Activated T-cell treated with anti-CD3 and anti-CD28 coated beads, Interleukin-2, amount 50 U/mL, for 72 hours (primary cell): Measurements from ENCODE around the gene SPATA21. TPM values are rescaled to one million over a fixed set of nuclear protein-coding genes. Genes with fewer than 3 reads are reported as not detected.

ENCODE experiments used
- ATAC-seq, 2 donors: fragments of 150-1000 bp; cut with Tn5 transposase; replicated peaks in 1 of 2; 2 replicates each; pipeline ENCODE4 v1.10.0; 2021; ENCODE audit warnings: moderate library complexity in 2 of 2, mild to moderate bottlenecking in 1 of 2
- DNase-seq, 2 donors: peaks; one replicate each; pipeline ENCODE4 v3.0.0; 2021 to 2022; ENCODE audit warnings: mixed read lengths in 1 of 2
- H3K27ac Mint-ChIP-seq: one replicate; pipeline ENCODE4 v1.8.0; 2022; ENCODE audit warnings: mild to moderate bottlenecking, moderate library complexity, mixed read lengths
- H3K27me3 Mint-ChIP-seq: one replicate; pipeline ENCODE4 v1.8.0; 2022; ENCODE audit warnings: low read depth, mixed read lengths
- H3K36me3 Mint-ChIP-seq, 2 donors: one replicate each; pipeline ENCODE4 v1.8.0; 2022; ENCODE audit warnings: mixed read lengths in 2 of 2, mild to moderate bottlenecking in 1 of 2; ENCODE audit not compliant: insufficient read depth in 2 of 2
- H3K4me1 Mint-ChIP-seq: one replicate; pipeline ENCODE4 v1.8.0; 2022; ENCODE audit warnings: low read depth, mixed read lengths
- H3K4me3 Mint-ChIP-seq, 2 donors: one replicate each; pipeline ENCODE4 v1.8.0; 2022; ENCODE audit warnings: mild to moderate bottlenecking in 2 of 2, mixed read lengths in 2 of 2, moderate library complexity in 2 of 2
- H3K9me3 Mint-ChIP-seq, 2 donors: one replicate each; pipeline ENCODE4 v1.8.0; 2022; ENCODE audit warnings: mixed read lengths in 2 of 2
- total RNA-seq, 2 donors: library from RNA; stranded (reverse); gene quantifications; one replicate each; pipeline ENCODE4 v1.2.3, GENCODE V29; 2022

SPATA21 gene
- total RNA-seq, 2 donors from 2014 or later = not detected

DNA sequence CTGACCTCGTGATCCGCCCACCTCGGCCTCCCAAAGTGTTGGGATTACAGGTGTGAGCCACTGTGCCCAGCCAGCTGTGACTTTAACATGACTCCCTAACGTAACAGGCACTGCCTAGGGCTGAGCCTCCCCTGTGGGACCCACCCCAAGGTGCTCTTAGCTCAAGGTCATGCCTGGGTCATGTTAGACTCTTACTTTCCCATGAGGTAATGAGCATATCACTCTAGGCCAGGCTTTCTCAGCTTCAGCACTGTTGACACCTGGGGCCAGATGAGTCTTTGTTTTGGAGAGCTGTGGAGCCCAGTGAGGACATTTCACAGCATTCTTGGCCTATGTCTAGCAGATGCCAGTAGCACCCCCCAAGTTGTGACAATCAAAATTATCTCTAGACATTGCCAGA, 7.8 kb upstream of the SPATA21 start:
- no peak for DNase-seq
- Mint-ChIP-seq H3K36me3 (peaks cover 12 to 26% of the 10 kb centered on the region in 2 donors), H3K27ac (no peak overlapping the region), H3K27me3 (no peaks in the 10 kb centered on the region), H3K9me3 (no peaks in the 10 kb centered on the region), H3K4me1 (peaks cover 46% of the 10 kb centered on the region), H3K4me3 (no peak overlapping the region)
- ATAC-seq = no peak

- no peaks in the 10 kb centered on the region for H3K27me3 Mint-ChIP-seq
- peaks cover 8 to 23% of the 10 kb centered on the region in 2 donors for H3K36me3 Mint-ChIP-seq
- DNase-seq (no peak), ATAC-seq (no peak)
- peaks cover 39% of the 10 kb centered on the region for H3K4me1 Mint-ChIP-seq
- no peak overlapping the region for H3K4me3 Mint-ChIP-seq
- H3K27ac Mint-ChIP-seq = peak overlapping the region; percentile 97
- no peaks in the 10 kb centered on the region for H3K9me3 Mint-ChIP-seq
Measured at GRCh38 chr1:16443975-16444770, 6.9 kb upstream of the SPATA21 start.

DNA sequence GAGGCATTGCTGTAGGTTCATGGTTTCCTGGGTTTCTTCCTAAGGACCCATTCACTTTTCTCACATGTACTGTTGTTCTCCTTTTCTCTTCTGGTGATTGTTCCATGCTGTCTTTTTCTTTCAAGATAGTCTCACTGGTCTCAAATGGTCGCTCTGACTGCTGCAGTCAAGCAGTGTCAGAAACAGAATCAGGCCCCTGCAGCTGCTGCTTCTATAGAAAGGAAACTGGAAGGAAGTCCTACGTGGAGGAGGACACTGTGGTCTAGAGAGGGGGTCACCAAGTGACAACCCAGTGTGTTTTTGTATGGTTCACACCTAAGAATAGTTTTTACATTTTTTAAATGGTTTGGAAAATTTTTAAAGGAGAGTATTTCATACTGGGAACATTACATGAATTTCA, 5.7 kb upstream of the SPATA21 start:
- peaks cover 4 to 17% of the 10 kb centered on the region in 2 donors for H3K36me3 Mint-ChIP-seq
- peaks cover 39% of the 10 kb centered on the region for H3K4me1 Mint-ChIP-seq
- DNase-seq (no peak), ATAC-seq (no peak)
- no peaks in the 10 kb centered on the region for H3K27me3 Mint-ChIP-seq
- H3K4me3 Mint-ChIP-seq = peak overlapping the region; percentile 47 to 98
- H3K27ac Mint-ChIP-seq = peak overlapping the region; percentile 97
- H3K9me3 Mint-ChIP-seq = no peaks in the 10 kb centered on the region

DNA sequence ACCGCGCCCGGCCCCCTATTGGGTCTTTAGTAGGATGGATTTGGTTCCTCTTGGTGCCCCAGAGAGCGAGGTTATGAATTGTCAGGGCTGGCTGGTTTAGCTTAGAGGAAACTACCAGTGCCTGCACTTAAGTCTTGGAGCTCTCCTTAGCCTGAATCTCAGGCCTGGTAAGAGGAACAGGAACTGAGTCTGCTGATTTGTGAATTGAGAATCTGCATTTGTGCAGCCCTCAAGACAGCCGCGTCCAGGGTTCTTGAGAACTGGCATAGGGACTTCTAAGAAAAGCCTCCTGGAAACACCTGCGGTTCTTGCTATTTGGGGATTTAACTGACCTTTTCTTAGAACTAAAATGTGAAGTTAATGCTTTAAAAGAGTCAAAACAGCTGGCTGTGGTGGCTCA, 5.0 kb upstream of the SPATA21 start:
- Mint-ChIP-seq H3K27ac (peak overlapping the region; percentile 97), H3K36me3 (peaks cover 4 to 14% of the 10 kb centered on the region in 2 donors)

DNA sequence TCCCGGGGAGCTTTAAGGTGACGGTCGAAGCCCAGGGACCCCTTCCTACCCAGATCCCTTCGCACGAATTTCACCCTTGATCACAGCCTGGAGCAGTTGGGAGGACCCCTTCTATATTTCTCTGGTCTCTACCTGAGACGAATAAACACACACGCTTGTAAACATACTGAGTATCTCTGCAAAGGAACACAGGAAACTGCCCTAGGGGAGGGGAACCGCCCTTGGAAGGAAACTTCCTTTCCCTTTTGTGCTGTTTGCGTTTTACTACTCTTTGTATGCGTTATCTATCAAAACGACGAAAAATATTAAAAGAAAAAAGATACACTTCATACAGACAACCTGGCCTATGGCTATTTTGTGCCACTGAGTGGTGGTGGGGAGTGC, 4.0 kb upstream of the SPATA21 start:
- Mint-ChIP-seq H3K4me1 (peaks cover 39% of the 10 kb centered on the region), H3K27me3 (no peaks in the 10 kb centered on the region), H3K9me3 (no peaks in the 10 kb centered on the region), H3K36me3 (peaks cover 4 to 14% of the 10 kb centered on the region in 2 donors), H3K27ac (peak overlapping the region; percentile 97), H3K4me3 (peak overlapping the region; percentile 97 to 98)
- no peak for DNase-seq
- peak; percentile 8 to 28 for ATAC-seq

More for the DNA sequence above, 5.0 kb upstream of the SPATA21 start:
- Mint-ChIP-seq H3K9me3 (no peaks in the 10 kb centered on the region), H3K4me3 (peak overlapping the region; percentile 97 to 98), H3K27me3 (no peaks in the 10 kb centered on the region), H3K4me1 (peaks cover 39% of the 10 kb centered on the region)
- ATAC-seq = no peak
- DNase-seq = no peak

- peaks cover 39% of the 10 kb centered on the region for H3K4me1 Mint-ChIP-seq
- peak within 1 kb of the TSS; percentile 97 for H3K27ac Mint-ChIP-seq
Measured at GRCh38 chr1:16440470-16441281, 3.5 kb upstream of the SPATA21 start, which contains the start of gene NECAP2. Gene NECAP2, plus strand, starts transcription at chr1:16440724. Its CDS starts 38 bp downstream, at chr1:16440762.

GRCh38 chr1:16440131-16440469, 2.9 kb upstream of the SPATA21 start:
- ATAC-seq (peak in 1 of 2 donors; percentile 44), DNase-seq (no peak)
- Mint-ChIP-seq H3K27me3 (no peaks in the 10 kb centered on the region), H3K9me3 (no peaks in the 10 kb centered on the region), H3K4me1 (peaks cover 39% of the 10 kb centered on the region), H3K27ac (peak overlapping the region; percentile 86), H3K4me3 (peak overlapping the region; percentile 97 to 98), H3K36me3 (peaks cover 2 to 12% of the 10 kb centered on the region in 2 donors)

More at GRCh38 chr1:16440470-16441281, 3.5 kb upstream of the SPATA21 start, which contains the start of gene NECAP2:
- H3K4me3 Mint-ChIP-seq = peak within 1 kb of the TSS; percentile 97 to 98
- DNase-seq (peak; percentile 96 to 98), ATAC-seq (peak; percentile 93 to 94)
- H3K9me3 Mint-ChIP-seq = no peaks in the 10 kb centered on the region
- no peaks in the 10 kb centered on the region for H3K27me3 Mint-ChIP-seq
- peaks cover 4 to 14% of the 10 kb centered on the region in 2 donors for H3K36me3 Mint-ChIP-seq

DNA sequence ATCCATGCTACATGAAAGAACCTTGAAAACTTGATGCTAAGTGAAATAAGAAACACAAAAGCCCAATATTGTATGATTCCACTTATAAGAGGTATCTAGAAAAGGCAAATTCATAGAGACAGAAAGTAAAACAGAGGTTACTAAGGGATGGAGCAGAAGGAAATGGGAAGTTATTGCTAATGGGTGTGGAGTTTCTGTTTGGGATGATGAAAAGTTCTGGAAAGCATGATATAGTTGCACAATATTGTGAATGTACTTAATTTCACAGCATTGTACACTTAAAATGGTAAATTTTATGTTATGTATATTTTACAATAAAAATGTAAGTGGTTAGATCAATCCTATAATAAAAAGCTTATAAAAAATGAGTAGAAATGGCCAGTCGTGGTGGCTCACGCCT, 1.7 kb upstream of the SPATA21 start:
- peak overlapping the region in 1 of 2 donors; percentile 43 for H3K4me3 Mint-ChIP-seq
- H3K27ac Mint-ChIP-seq = no peak overlapping the region
- H3K36me3 Mint-ChIP-seq = peaks cover 2 to 8% of the 10 kb centered on the region in 2 donors
- no peak for DNase-seq
- H3K9me3 Mint-ChIP-seq = no peaks in the 10 kb centered on the region
- no peaks in the 10 kb centered on the region for H3K27me3 Mint-ChIP-seq
- peaks cover 33% of the 10 kb centered on the region for H3K4me1 Mint-ChIP-seq
- ATAC-seq = no peak

GRCh38 chr1:16438516-16438915, 1.3 kb upstream of the SPATA21 start:
- Mint-ChIP-seq H3K9me3 (no peaks in the 10 kb centered on the region), H3K4me1 (peaks cover 29% of the 10 kb centered on the region), H3K27ac (no peak overlapping the region), H3K4me3 (no peak overlapping the region), H3K36me3 (peaks cover 2 to 7% of the 10 kb centered on the region in 2 donors), H3K27me3 (no peaks in the 10 kb centered on the region)
- no peak for DNase-seq
- no peak for ATAC-seq

GRCh38 chr1:16434501-16434900, 2.7 kb downstream of the SPATA21 start:
- H3K27ac Mint-ChIP-seq = no peak overlapping the region
- peaks cover 5% of the 10 kb centered on the region for H3K4me1 Mint-ChIP-seq
- H3K27me3 Mint-ChIP-seq = peaks cover 12% of the 10 kb centered on the region
- H3K4me3 Mint-ChIP-seq = no peak overlapping the region
- no peaks in the 10 kb centered on the region for H3K36me3 Mint-ChIP-seq
- H3K9me3 Mint-ChIP-seq = no peaks in the 10 kb centered on the region
- ATAC-seq = peak; percentile 36 to 39
- DNase-seq = no peak

- Mint-ChIP-seq H3K27me3 (peaks cover 12% of the 10 kb centered on the region), H3K36me3 (no peaks in the 10 kb centered on the region), H3K4me3 (no peak overlapping the region), H3K4me1 (peaks cover 5% of the 10 kb centered on the region), H3K9me3 (no peaks in the 10 kb centered on the region), H3K27ac (no peak overlapping the region)
- DNase-seq = no peak
- no peak for ATAC-seq
Measured at GRCh38 chr1:16434007-16434406, 3.2 kb downstream of the SPATA21 start.

DNA sequence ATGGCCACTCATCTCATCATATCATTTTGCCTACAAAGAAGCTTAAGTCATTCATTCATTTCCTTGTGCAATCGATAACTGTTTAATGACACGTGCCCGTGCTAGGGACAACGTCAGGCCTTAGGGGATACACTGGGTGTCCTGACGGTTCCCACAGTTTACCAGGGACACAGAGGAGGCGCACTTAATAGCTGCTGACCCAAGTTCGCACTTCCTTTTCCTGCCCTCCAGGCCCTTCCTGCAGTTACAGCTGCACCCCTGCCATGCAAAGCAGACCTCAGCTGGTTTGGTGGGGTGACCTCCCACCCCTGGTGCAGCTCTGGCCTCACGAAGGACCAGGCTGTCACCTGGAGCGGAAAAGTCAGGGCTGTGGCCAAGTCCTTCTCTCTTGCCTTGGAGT, 4.2 kb downstream of the SPATA21 start:
- peaks cover 12% of the 10 kb centered on the region for H3K27me3 Mint-ChIP-seq
- no peak for DNase-seq
- H3K27ac Mint-ChIP-seq = no peak overlapping the region
- H3K4me3 Mint-ChIP-seq = no peak overlapping the region
- no peaks in the 10 kb centered on the region for H3K9me3 Mint-ChIP-seq
- no peaks in the 10 kb centered on the region for H3K36me3 Mint-ChIP-seq
- no peak for ATAC-seq
- H3K4me1 Mint-ChIP-seq = peaks cover 5% of the 10 kb centered on the region

DNA sequence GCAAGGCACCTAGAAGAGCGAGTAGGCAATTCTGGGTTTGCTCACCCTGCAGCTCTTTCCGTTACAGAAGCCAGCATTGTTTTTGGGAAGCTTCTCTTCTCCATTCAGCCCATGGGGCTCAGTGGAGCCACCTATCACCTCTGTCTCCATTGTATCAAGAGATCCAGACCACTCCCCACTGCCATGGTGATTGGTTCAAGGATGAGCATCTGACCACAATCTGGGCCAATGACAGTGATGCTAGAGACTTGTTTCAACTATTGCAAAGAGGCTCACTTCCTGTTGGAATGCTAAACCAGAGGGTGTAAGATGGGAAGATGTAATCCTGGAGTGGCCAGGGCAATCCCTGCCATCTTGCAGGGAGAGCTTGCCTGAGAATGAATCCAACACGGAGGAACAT, 6.6 kb downstream of the SPATA21 start:
- no peaks in the 10 kb centered on the region for H3K36me3 Mint-ChIP-seq
- ATAC-seq = no peak

More for the DNA sequence above, 6.6 kb downstream of the SPATA21 start:
- no peak overlapping the region for H3K4me3 Mint-ChIP-seq
- H3K27me3 Mint-ChIP-seq = peaks cover 12% of the 10 kb centered on the region
- no peak for DNase-seq
- no peaks in the 10 kb centered on the region for H3K9me3 Mint-ChIP-seq
- peaks cover 5% of the 10 kb centered on the region for H3K4me1 Mint-ChIP-seq
- H3K27ac Mint-ChIP-seq = no peak overlapping the region
